HepG2 (cell line): ENCODE data around the gene SUCLG2. TPM values are rescaled to one million over a fixed set of nuclear protein-coding genes. Genes with fewer than 3 reads are reported as not detected.

ENCODE experiments used
- ATAC-seq: fragments of 200-7000 bp; cut with Tn5 transposase; 3 replicates; pipeline ENCODE4 v1.9.1; 2020; ENCODE audit warnings: mild to moderate bottlenecking, moderate library complexity
- BruUV-seq: library from RNA; stranded (reverse); fragments of 400-500 nt; replicated peaks from 2 replicates; lab custom pipeline; 2021; lab: Mats Ljungman, UMichigan
- CTCF ChIA-PET: fragments of 300-600 bp; formaldehyde crosslinking; extraction: SDS; loops from one replicate; lab custom pipeline; 2021; ENCODE audit warnings: low total read pairs, inconsistent platforms, low intra/inter-chr PET ratio; lab: Yijun Ruan, JAX
- POLR2A ChIA-PET: fragments of 350-600 bp; sonication (Branson Sonifier 250); formaldehyde crosslinking; loops from one replicate; lab custom pipeline; 2020; ENCODE audit warnings: antibody characterized with exemption, inconsistent platforms; lab: Yijun Ruan, JAX
- DNase-seq: peaks from one replicate; pipeline ENCODE4 v3.0.0-alpha.2; 2015; ENCODE audit warnings: low spot score
- FAIRE-seq: peaks from 3 replicates; lab custom pipeline; 2011; peaks lifted over from hg19 to GRCh38; lab: Jason Lieb, UNC
- H2AFZ ChIP-seq: one replicate; pipeline ENCODE4 v1.6.1; 2011; ENCODE audit warnings: low read length, inconsistent platforms
- H3K27ac ChIP-seq: fragments of 300-600 bp; 3 replicates; pipeline ENCODE4 v1.8.0; 2011; ENCODE audit warnings: mixed run types, mild to moderate bottlenecking, mixed read lengths, low read length, inconsistent platforms; ENCODE audit not compliant: insufficient read depth; ENCODE audit errors: extremely low read length
- H3K27me3 ChIP-seq, 2 experiments: fragments of 200-600 bp in 1 of 2; 2 replicates in 1 of 2; 3 replicates in 1 of 2; pipeline versions ENCODE4 v1.6.0 to v1.8.0; 2011; ENCODE audit warnings: low read length in 2 of 2, mild to moderate bottlenecking in 2 of 2, moderate library complexity in 2 of 2, inconsistent platforms in 1 of 2; ENCODE audit not compliant: insufficient read depth in 2 of 2, control insufficient read depth in 1 of 2
- H3K36me3 ChIP-seq, 2 experiments: fragments of 200-600 bp in 1 of 2; replicated peaks in 1 of 2; 2 replicates in 1 of 2; 3 replicates in 1 of 2; pipeline versions ENCODE4 v1.5.1 to v1.8.0; 2011; ENCODE audit warnings: low read length in 2 of 2, inconsistent platforms in 1 of 2; ENCODE audit not compliant: insufficient read depth in 2 of 2, control insufficient read depth in 1 of 2
- H3K4me1 ChIP-seq: 2 replicates; pipeline ENCODE4 v1.5.1; 2012; ENCODE audit warnings: low read length, inconsistent platforms; ENCODE audit not compliant: insufficient read depth
- H3K4me2 ChIP-seq: 2 replicates; pipeline ENCODE4 v1.6.0; 2011; ENCODE audit warnings: low read depth, low read length, inconsistent platforms
- H3K4me3 ChIP-seq, 3 experiments: fragments of 200-600 bp in 1 of 3; sonication (generic), shearing (Covaris generic) in 1 of 3; replicated peaks in 1 of 3; 2 replicates each; pipeline ENCODE4 v1.5.1; 2011 to 2016; ENCODE audit warnings: low read length in 3 of 3, inconsistent platforms in 2 of 3, low read depth in 2 of 3, mild to moderate bottlenecking in 2 of 3, control low read depth in 1 of 3, mixed read lengths in 1 of 3; ENCODE audit not compliant: insufficient read depth in 1 of 3
- H3K79me2 ChIP-seq: one replicate; pipeline ENCODE4 v1.6.1; 2011; ENCODE audit warnings: low read length, inconsistent platforms; ENCODE audit not compliant: insufficient read depth
- H3K9ac ChIP-seq: 2 replicates; pipeline ENCODE4 v1.6.0; 2011; ENCODE audit warnings: mild to moderate bottlenecking, low read depth, low read length, inconsistent platforms; ENCODE audit not compliant: insufficient read depth
- H3K9me3 ChIP-seq: 2 replicates; pipeline ENCODE4 v1.5.1; 2012; ENCODE audit warnings: mild to moderate bottlenecking, low read length
- H4K20me1 ChIP-seq: 2 replicates; pipeline ENCODE4 v1.6.0; 2011; ENCODE audit warnings: inconsistent platforms, mild to moderate bottlenecking, low read length, moderate library complexity; ENCODE audit not compliant: insufficient read depth
- AGO2 ChIP-seq: fragments of 200-400 bp; formaldehyde crosslinking; optimal IDR thresholded peaks from 2 replicates; pipeline ENCODE3; 2017; ENCODE audit warnings: mild to moderate bottlenecking, low read depth, low read length, moderate library complexity
- ELF1 ChIP-seq: sonication (generic); formaldehyde crosslinking; IDR thresholded peaks from 2 replicates; pipeline ENCODE4 v1.4.0; 2020; ENCODE audit warnings: missing genetic modification reagents
- FOXK1 ChIP-seq: sonication (generic); formaldehyde crosslinking; IDR thresholded peaks from 2 replicates; pipeline ENCODE4 v1.4.0; 2020; ENCODE audit warnings: low read depth, missing genetic modification reagents, borderline replicate concordance
- MYC ChIP-seq: sonication (generic); formaldehyde crosslinking; IDR thresholded peaks from 2 replicates; pipeline ENCODE4 v1.9.0; 2021; ENCODE audit warnings: missing genetic modification reagents, borderline replicate concordance
- MYNN ChIP-seq: sonication (generic); formaldehyde crosslinking; IDR thresholded peaks from 2 replicates; pipeline ENCODE4 v1.4.0; 2020; ENCODE audit warnings: mild to moderate bottlenecking, low read depth, missing genetic modification reagents
- RBM39 ChIP-seq: fragments of 200-400 bp; formaldehyde crosslinking; IDR thresholded peaks from one replicate; pipeline ENCODE4 v1.6.1; 2018; ENCODE audit warnings: antibody characterized with exemption, mild to moderate bottlenecking, low read depth, low read length; ENCODE audit not compliant: poor library complexity, severe bottlenecking
- SPEN ChIP-seq: sonication (generic); formaldehyde crosslinking; IDR thresholded peaks from 2 replicates; pipeline ENCODE4 v1.5.1; 2020; ENCODE audit warnings: low read depth, mild to moderate bottlenecking, missing genetic modification reagents
- SRY ChIP-seq: sonication (generic); formaldehyde crosslinking; IDR thresholded peaks from 2 replicates; pipeline ENCODE4 v1.8.0; 2022; ENCODE audit warnings: mild to moderate bottlenecking, missing genetic modification reagents
- WIZ ChIP-seq: sonication (generic); formaldehyde crosslinking; IDR thresholded peaks from 2 replicates; pipeline ENCODE4 v1.5.1; 2020; ENCODE audit warnings: mild to moderate bottlenecking, missing genetic modification reagents
- ZFP36 ChIP-seq: fragments of 150-350 bp; IDR thresholded peaks from 2 replicates; pipeline ENCODE4 v1.6.1; 2018; ENCODE audit warnings: borderline replicate concordance, low read length, low read depth; ENCODE audit not compliant: partially characterized antibody
- ZFY ChIP-seq: sonication (generic); formaldehyde crosslinking; IDR thresholded peaks from 2 replicates; pipeline ENCODE4 v1.4.0; 2020; ENCODE audit warnings: missing genetic modification reagents
- ZMYM4 ChIP-seq: sonication (generic); formaldehyde crosslinking; IDR thresholded peaks from 2 replicates; pipeline ENCODE4 v1.8.1; 2023; ENCODE audit warnings: mild to moderate bottlenecking, missing genetic modification reagents
- ZNF274 ChIP-seq: sonication (generic); formaldehyde crosslinking; IDR thresholded peaks from 2 replicates; pipeline ENCODE4 v1.5.1; 2020; ENCODE audit warnings: mild to moderate bottlenecking, missing genetic modification reagents
- ZNF460 ChIP-seq: sonication (generic); formaldehyde crosslinking; IDR thresholded peaks from 2 replicates; pipeline ENCODE4 v1.5.1; 2020; ENCODE audit warnings: missing genetic modification reagents, mild to moderate bottlenecking, borderline replicate concordance
- ZNF616 ChIP-seq: sonication (generic); formaldehyde crosslinking; IDR thresholded peaks from 2 replicates; pipeline ENCODE4 v1.5.0; 2020; ENCODE audit warnings: low read depth, mild to moderate bottlenecking, missing genetic modification reagents
- ZNF879 ChIP-seq: sonication (generic); formaldehyde crosslinking; IDR thresholded peaks from 2 replicates; pipeline ENCODE4 v1.8.1; 2023; ENCODE audit warnings: missing genetic modification reagents
- WGBS: methylation state at CpG from one replicate; pipeline ENCODE4 v1.1.6; 2017; ENCODE audit warnings: low lambda C conversion rate; 5-methylcytosine and 5-hydroxymethylcytosine counted together
- in situ Hi-C: cut with HindIII; loops from 2 replicates; pipeline ENCODE4 v1.10.0; 2017; ENCODE audit warnings: low pct_unique_long_range_greater_than_20kb; ENCODE audit not compliant: extremely low pct_ligation_motif_present
- intact Hi-C: fragments of 100-400 bp; cut with micrococcal nuclease; formaldehyde crosslinking; loops from one replicate; pipeline ENCODE4 v1.10.0; 2022; ENCODE audit not compliant: unreplicated experiment
- polyA plus RNA-seq, 8 experiments: library from polyadenylated mRNA; depleted of rRNA in 3 of 8; stranded (reverse) in 7 of 8; unstranded in 1 of 8; fragments of >200 nt; fragmentation: Illumina TruSeq in 4 of 8; extraction: Trizol in 4 of 8; gene quantifications; 2 replicates each; pipeline versions ENCODE4 v1.2.1 to v1.2.3, GENCODE V29; 2011 to 2016; ENCODE audit warnings: low read depth in 4 of 8, missing spikeins in 1 of 8, mixed read lengths in 1 of 8; ENCODE audit not compliant: insufficient read depth in 1 of 8
- total RNA-seq, 5 experiments: library from RNA; depleted of rRNA; stranded (reverse); fragments of >200 nt; fragmentation: Illumina TruSeq; extraction: Trizol; gene quantifications; 2 replicates each; pipeline ENCODE4 v1.2.3, GENCODE V29; 2016; ENCODE audit warnings: low read depth in 1 of 5
- TF ChIP-seq, protein P1 (sequence below): sonication (generic); formaldehyde crosslinking; IDR thresholded peaks from 2 replicates; pipeline ENCODE4 v1.8.0; 2022; ENCODE audit warnings: mild to moderate bottlenecking, missing genetic modification reagents; ENCODE audit not compliant: insufficient replicate concordance
- TF ChIP-seq, protein P2 (sequence below): sonication (generic); formaldehyde crosslinking; IDR thresholded peaks from 2 replicates; pipeline ENCODE4 v1.5.0; 2020; ENCODE audit warnings: missing genetic modification reagents
- TF ChIP-seq, protein P3 (sequence below): sonication (generic); formaldehyde crosslinking; IDR thresholded peaks from 2 replicates; pipeline ENCODE4 v1.4.0; 2020; ENCODE audit warnings: missing genetic modification reagents
- TF ChIP-seq, protein P4 (sequence below): IDR thresholded peaks from 2 replicates; pipeline ENCODE4 v1.4.0; 2020; ENCODE audit warnings: mild to moderate bottlenecking, missing genetic modification reagents

The SUCLG2 gene
- total and polyA plus RNA-seq, 2 of the 13 experiments (the other 11 are each of a cell fraction or from before 2014, with no cell fraction given), result 21.4 to 64.9 TPM

DNA sequence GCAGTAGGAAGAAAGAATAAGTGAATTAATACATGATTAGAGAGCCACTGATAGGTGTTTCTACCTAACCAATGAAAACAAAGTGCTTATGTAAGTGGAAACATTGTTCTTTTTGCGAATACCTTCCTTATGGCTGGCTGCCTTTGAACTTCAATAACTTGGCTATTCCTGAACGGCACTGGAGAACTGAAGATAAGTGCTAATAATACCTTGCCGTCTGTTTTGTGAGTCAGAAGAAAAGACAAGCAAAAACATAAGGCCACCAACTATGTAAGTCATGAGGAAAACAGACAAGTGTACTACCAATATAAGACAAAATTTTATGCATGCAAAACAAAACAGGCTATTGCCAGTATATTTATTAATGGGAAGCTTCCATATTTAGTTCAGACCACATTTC is 160.6 kb downstream of the SUCLG2 start:
- no peak overlapping the region for H3K4me3 ChIP-seq
- no peak for ATAC-seq

More for the DNA sequence above, 160.6 kb downstream of the SUCLG2 start:
- in situ Hi-C loops, result no loop called here
- no peaks in the 10 kb centered on the region; a peak in 1 of 5 replicates for H3K36me3 ChIP-seq
- FAIRE-seq, result no peak
- no peak overlapping the region for H3K27ac ChIP-seq
- intact Hi-C loops, result no loop called here
- POLR2A ChIA-PET, result no interaction called here
- no peaks in the 10 kb centered on the region for H4K20me1 ChIP-seq
- H3K9ac ChIP-seq, result no peak overlapping the region
- H3K4me2 ChIP-seq, result no peak overlapping the region
- no peaks in the 10 kb centered on the region for H3K4me1 ChIP-seq
- no TSS peak for BruUV-seq
- no peak for DNase-seq
- TF ChIP-seq, protein P1, sequence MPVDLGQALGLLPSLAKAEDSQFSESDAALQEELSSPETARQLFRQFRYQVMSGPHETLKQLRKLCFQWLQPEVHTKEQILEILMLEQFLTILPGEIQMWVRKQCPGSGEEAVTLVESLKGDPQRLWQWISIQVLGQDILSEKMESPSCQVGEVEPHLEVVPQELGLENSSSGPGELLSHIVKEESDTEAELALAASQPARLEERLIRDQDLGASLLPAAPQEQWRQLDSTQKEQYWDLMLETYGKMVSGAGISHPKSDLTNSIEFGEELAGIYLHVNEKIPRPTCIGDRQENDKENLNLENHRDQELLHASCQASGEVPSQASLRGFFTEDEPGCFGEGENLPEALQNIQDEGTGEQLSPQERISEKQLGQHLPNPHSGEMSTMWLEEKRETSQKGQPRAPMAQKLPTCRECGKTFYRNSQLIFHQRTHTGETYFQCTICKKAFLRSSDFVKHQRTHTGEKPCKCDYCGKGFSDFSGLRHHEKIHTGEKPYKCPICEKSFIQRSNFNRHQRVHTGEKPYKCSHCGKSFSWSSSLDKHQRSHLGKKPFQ (CRISPR knock-in tag), result no peak
- no peak for TF ChIP-seq FOXK1 (CRISPR knock-in tag)
- no peak for TF ChIP-seq WIZ (CRISPR knock-in tag)
- no peak for TF ChIP-seq AGO2
- no peak for TF ChIP-seq SPEN (CRISPR knock-in tag)
- TF ChIP-seq ELF1 (CRISPR knock-in tag), result no peak
- no peak for TF ChIP-seq ZFP36
- TF ChIP-seq, protein P2, sequence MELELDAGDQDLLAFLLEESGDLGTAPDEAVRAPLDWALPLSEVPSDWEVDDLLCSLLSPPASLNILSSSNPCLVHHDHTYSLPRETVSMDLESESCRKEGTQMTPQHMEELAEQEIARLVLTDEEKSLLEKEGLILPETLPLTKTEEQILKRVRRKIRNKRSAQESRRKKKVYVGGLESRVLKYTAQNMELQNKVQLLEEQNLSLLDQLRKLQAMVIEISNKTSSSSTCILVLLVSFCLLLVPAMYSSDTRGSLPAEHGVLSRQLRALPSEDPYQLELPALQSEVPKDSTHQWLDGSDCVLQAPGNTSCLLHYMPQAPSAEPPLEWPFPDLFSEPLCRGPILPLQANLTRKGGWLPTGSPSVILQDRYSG (CRISPR knock-in tag), result no peak
- no peak for TF ChIP-seq SRY
- TF ChIP-seq ZNF616, result no peak
- no peak for TF ChIP-seq ZMYM4
- no peak for TF ChIP-seq ZNF274 (CRISPR knock-in tag)
- TF ChIP-seq, protein P3, sequence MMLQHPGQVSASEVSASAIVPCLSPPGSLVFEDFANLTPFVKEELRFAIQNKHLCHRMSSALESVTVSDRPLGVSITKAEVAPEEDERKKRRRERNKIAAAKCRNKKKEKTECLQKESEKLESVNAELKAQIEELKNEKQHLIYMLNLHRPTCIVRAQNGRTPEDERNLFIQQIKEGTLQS (CRISPR knock-in tag), result no peak
- TF ChIP-seq RBM39, result no peak
- TF ChIP-seq, protein P4, sequence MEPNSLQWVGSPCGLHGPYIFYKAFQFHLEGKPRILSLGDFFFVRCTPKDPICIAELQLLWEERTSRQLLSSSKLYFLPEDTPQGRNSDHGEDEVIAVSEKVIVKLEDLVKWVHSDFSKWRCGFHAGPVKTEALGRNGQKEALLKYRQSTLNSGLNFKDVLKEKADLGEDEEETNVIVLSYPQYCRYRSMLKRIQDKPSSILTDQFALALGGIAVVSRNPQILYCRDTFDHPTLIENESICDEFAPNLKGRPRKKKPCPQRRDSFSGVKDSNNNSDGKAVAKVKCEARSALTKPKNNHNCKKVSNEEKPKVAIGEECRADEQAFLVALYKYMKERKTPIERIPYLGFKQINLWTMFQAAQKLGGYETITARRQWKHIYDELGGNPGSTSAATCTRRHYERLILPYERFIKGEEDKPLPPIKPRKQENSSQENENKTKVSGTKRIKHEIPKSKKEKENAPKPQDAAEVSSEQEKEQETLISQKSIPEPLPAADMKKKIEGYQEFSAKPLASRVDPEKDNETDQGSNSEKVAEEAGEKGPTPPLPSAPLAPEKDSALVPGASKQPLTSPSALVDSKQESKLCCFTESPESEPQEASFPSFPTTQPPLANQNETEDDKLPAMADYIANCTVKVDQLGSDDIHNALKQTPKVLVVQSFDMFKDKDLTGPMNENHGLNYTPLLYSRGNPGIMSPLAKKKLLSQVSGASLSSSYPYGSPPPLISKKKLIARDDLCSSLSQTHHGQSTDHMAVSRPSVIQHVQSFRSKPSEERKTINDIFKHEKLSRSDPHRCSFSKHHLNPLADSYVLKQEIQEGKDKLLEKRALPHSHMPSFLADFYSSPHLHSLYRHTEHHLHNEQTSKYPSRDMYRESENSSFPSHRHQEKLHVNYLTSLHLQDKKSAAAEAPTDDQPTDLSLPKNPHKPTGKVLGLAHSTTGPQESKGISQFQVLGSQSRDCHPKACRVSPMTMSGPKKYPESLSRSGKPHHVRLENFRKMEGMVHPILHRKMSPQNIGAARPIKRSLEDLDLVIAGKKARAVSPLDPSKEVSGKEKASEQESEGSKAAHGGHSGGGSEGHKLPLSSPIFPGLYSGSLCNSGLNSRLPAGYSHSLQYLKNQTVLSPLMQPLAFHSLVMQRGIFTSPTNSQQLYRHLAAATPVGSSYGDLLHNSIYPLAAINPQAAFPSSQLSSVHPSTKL (CRISPR knock-in tag), result no peak
- TF ChIP-seq ZNF460 (CRISPR knock-in tag), result no peak
- no peak for TF ChIP-seq ZFY
- TF ChIP-seq MYNN (CRISPR knock-in tag), result no peak
- TF ChIP-seq MYC (CRISPR knock-in tag), result no peak
- TF ChIP-seq ZNF879 (CRISPR knock-in tag), result no peak
- no peak overlapping the region for H2AFZ ChIP-seq
- CTCF ChIA-PET, result no interaction called here
- H3K27me3 ChIP-seq, result no peaks in the 10 kb centered on the region
- WGBS, result 96% methylated on average over 3 of the region's 3 CpGs
- H3K79me2 ChIP-seq, result no peaks in the 10 kb centered on the region
- no peaks in the 10 kb centered on the region for H3K9me3 ChIP-seq
